Measurements from ENCODE around the gene C9orf78. TPM values are rescaled to one million over a fixed set of nuclear protein-coding genes. Genes with fewer than 3 reads are reported as not detected.

Gene C9orf78
- total and polyA plus RNA-seq, 7 donors: 37.1 to 157 (median 53.2) TPM

- TF ChIP-seq CTCF (IDR thresholded peaks at IDR 0.05): no peak
- Histone ChIP-seq H3K36me3 (ENCODE audit: insufficient read depth in 1 of 2, low read depth in 1 of 2) (peaks cover 0 to 79% of the 10 kb centered on the region in 2 donors), H3K27me3 (ENCODE audit: insufficient read depth in 3 of 3, low read length in 2 of 3) (no peaks in the 10 kb centered on the region), H3K4me3 (no peak overlapping the region), H3K27ac (no peak overlapping the region), H3K4me1 (no peaks in the 10 kb centered on the region), H3K9me3 (no peaks in the 10 kb centered on the region)
- DNase-seq: no peak
- intact Hi-C loops (cut with DNase I): no loop called here
- 74 to 86% (median 85%) methylated on average over 5 of the region's 5 CpGs for WGBS, 3 donors
- no peak for ATAC-seq
Observed at GRCh38 chr9:129852579-129852978, 17.5 kb upstream of the C9orf78 start.

GRCh38 chr9:129851821-129852220 lies 16.7 kb upstream of the C9orf78 start:
- 74 to 80% (median 79%) methylated on average over 5 of the region's 5 CpGs for WGBS, 3 donors
- no peak for DNase-seq
- no peak for TF ChIP-seq CTCF (IDR thresholded peaks at IDR 0.05)

GRCh38 chr9:129850821-129851550 lies 15.9 kb upstream of the C9orf78 start:
- WGBS, 3 donors: 83 to 89% (median 85%) methylated on average over 6 of the region's 6 CpGs
- no peak for ATAC-seq
- peaks cover 0 to 63% of the 10 kb centered on the region in 2 donors for H3K36me3 ChIP-seq (ENCODE audit: insufficient read depth in 1 of 2, low read depth in 1 of 2)

More at GRCh38 chr9:129851821-129852220, 16.7 kb upstream of the C9orf78 start:
- intact Hi-C loops (cut with DNase I): no loop called here
- Histone ChIP-seq H3K27me3 (ENCODE audit: insufficient read depth in 3 of 3, low read length in 2 of 3) (no peaks in the 10 kb centered on the region), H3K4me1 (no peaks in the 10 kb centered on the region), H3K9me3 (no peaks in the 10 kb centered on the region), H3K27ac (no peak overlapping the region), H3K36me3 (ENCODE audit: insufficient read depth in 1 of 2, low read depth in 1 of 2) (peaks cover 0 to 71% of the 10 kb centered on the region in 2 donors), H3K4me3 (no peak overlapping the region)
- no peak for ATAC-seq

GRCh38 chr9:129849901-129850300 lies 14.8 kb upstream of the C9orf78 start:
- DNase-seq: no peak
- H3K27me3 ChIP-seq (ENCODE audit: insufficient read depth in 3 of 3, low read length in 2 of 3): no peaks in the 10 kb centered on the region
- no peak for TF ChIP-seq CTCF (IDR thresholded peaks at IDR 0.05)
- 83 to 91% (median 89%) methylated on average over 6 of the region's 6 CpGs for WGBS, 3 donors
- peaks cover 0 to 55% of the 10 kb centered on the region in 2 donors for H3K36me3 ChIP-seq (ENCODE audit: insufficient read depth in 1 of 2, low read depth in 1 of 2)
- no peak overlapping the region for H3K4me3 ChIP-seq
- no peaks in the 10 kb centered on the region for H3K9me3 ChIP-seq
- ATAC-seq: no peak
- no peak overlapping the region for H3K27ac ChIP-seq
- intact Hi-C loops (cut with DNase I): no loop called here
- no peaks in the 10 kb centered on the region for H3K4me1 ChIP-seq

More at GRCh38 chr9:129850821-129851550, 15.9 kb upstream of the C9orf78 start:
- H3K4me3 ChIP-seq: no peak overlapping the region
- intact Hi-C loops (cut with DNase I): no loop called here
- no peaks in the 10 kb centered on the region for H3K27me3 ChIP-seq (ENCODE audit: insufficient read depth in 3 of 3, low read length in 2 of 3)
- no peaks in the 10 kb centered on the region for H3K9me3 ChIP-seq
- no peak for DNase-seq
- TF ChIP-seq CTCF (IDR thresholded peaks at IDR 0.05): no peak
- no peaks in the 10 kb centered on the region for H3K4me1 ChIP-seq
- H3K27ac ChIP-seq: no peak overlapping the region
